Activated CD8-positive, alpha-beta memory T cell treated with anti-CD3 and anti-CD28 coated beads, Interleukin-2, amount 50 U/mL, for 4 hours (primary cell): Measurements from ENCODE around the gene EPHB1.
"Not testable (repeated sequence)": the region's sequence is repeated elsewhere in the genome, so short reads cannot be mapped to it uniquely, and the experiment has no call there.

Source experiments
- DNase-seq: peaks from one replicate; pipeline ENCODE4 v3.0.0-alpha.2; 2020

The EPHB1 gene

GRCh38 chr3:135097276-135097946 is 302.4 kb downstream of the EPHB1 start:
- DNase-seq = no peak

- no peak for DNase-seq
Observed at GRCh38 chr3:135099734-135100355, 304.8 kb downstream of the EPHB1 start.

GRCh38 chr3:135100366-135100765 is 305.3 kb downstream of the EPHB1 start:
- no peak for DNase-seq

GRCh38 chr3:135103917-135104316 is 308.9 kb downstream of the EPHB1 start:
- no peak for DNase-seq

GRCh38 chr3:135106445-135106844 is 311.4 kb downstream of the EPHB1 start:
- no peak for DNase-seq

- DNase-seq = no peak
Observed at GRCh38 chr3:135107043-135107442, 312.0 kb downstream of the EPHB1 start.

- no peak for DNase-seq
Observed at GRCh38 chr3:135109681-135110080, 314.6 kb downstream of the EPHB1 start.

- DNase-seq = not testable (repeated sequence)
Observed at GRCh38 chr3:135114551-135114950, 319.5 kb downstream of the EPHB1 start.

- no peak for DNase-seq
Observed at GRCh38 chr3:135117977-135118376, 322.9 kb downstream of the EPHB1 start.

- DNase-seq = no peak
Observed at GRCh38 chr3:135118792-135119191, 323.7 kb downstream of the EPHB1 start.

GRCh38 chr3:135125171-135125801 is 330.2 kb downstream of the EPHB1 start:
- DNase-seq = no peak

GRCh38 chr3:135127946-135128470 is 332.9 kb downstream of the EPHB1 start:
- DNase-seq = no peak

GRCh38 chr3:135128818-135129217 is 333.8 kb downstream of the EPHB1 start:
- no peak for DNase-seq

- DNase-seq = no peak
Observed at GRCh38 chr3:135131290-135131689, 336.2 kb downstream of the EPHB1 start.

- no peak for DNase-seq
Observed at GRCh38 chr3:135133905-135134683, 339.0 kb downstream of the EPHB1 start.

GRCh38 chr3:135134684-135135075 is 339.6 kb downstream of the EPHB1 start:
- no peak for DNase-seq

- DNase-seq = no peak
Observed at GRCh38 chr3:135135445-135135844, 340.4 kb downstream of the EPHB1 start.

GRCh38 chr3:135136361-135137100 is 341.5 kb downstream of the EPHB1 start:
- no peak for DNase-seq

GRCh38 chr3:135137296-135137695 is 342.2 kb downstream of the EPHB1 start:
- DNase-seq = no peak

GRCh38 chr3:135138776-135139175 is 343.7 kb downstream of the EPHB1 start:
- DNase-seq = no peak

- no peak for DNase-seq
Observed at GRCh38 chr3:135140591-135140990, 345.5 kb downstream of the EPHB1 start.

- no peak for DNase-seq
Observed at GRCh38 chr3:135141160-135141559, 346.1 kb downstream of the EPHB1 start.

- no peak for DNase-seq
Observed at GRCh38 chr3:135141672-135142071, 346.6 kb downstream of the EPHB1 start.
